Endodermal cell (in vitro differentiated cells): ENCODE results near the gene MALRD1. TPM values are rescaled to one million over a fixed set of nuclear protein-coding genes. Genes with fewer than 3 reads are reported as not detected.

Source experiments
- DNase-seq: peaks from one replicate; pipeline ENCODE4 v3.0.0-alpha.2; 2017
- H3K27ac ChIP-seq: 2 replicates; pipeline ENCODE4 v1.5.1; 2013; ENCODE audit warnings: mild to moderate bottlenecking, low read depth, low read length, moderate library complexity
- H3K27me3 ChIP-seq: 2 replicates; pipeline ENCODE4 v1.6.1; 2013; ENCODE audit warnings: mild to moderate bottlenecking, low read length, moderate library complexity; ENCODE audit not compliant: insufficient read depth, control insufficient read depth, poor library complexity, severe bottlenecking
- H3K36me3 ChIP-seq: 2 replicates; pipeline ENCODE4 v1.7.0; 2013; ENCODE audit warnings: mild to moderate bottlenecking, low read length, moderate library complexity; ENCODE audit not compliant: control insufficient read depth, insufficient read depth
- H3K4me1 ChIP-seq: one replicate; pipeline ENCODE4 v1.7.0; 2013; ENCODE audit warnings: low read length; ENCODE audit not compliant: control insufficient read depth, insufficient read depth
- H3K4me3 ChIP-seq: 2 replicates; pipeline ENCODE4 v1.5.1; 2013; ENCODE audit warnings: mild to moderate bottlenecking, low read length, moderate library complexity
- H3K9ac ChIP-seq: 2 replicates; pipeline ENCODE4 v1.6.1; 2013; ENCODE audit warnings: mild to moderate bottlenecking, low read length, moderate library complexity; ENCODE audit not compliant: poor library complexity, severe bottlenecking; ENCODE audit errors: extremely low read depth
- H3K9me3 ChIP-seq: 2 replicates; pipeline ENCODE4 v1.6.1; 2013; ENCODE audit warnings: mild to moderate bottlenecking, low read length, moderate library complexity; ENCODE audit not compliant: control insufficient read depth
- H3K27ac Mint-ChIP-seq: 2 replicates; pipeline ENCODE4 v1.8.0; 2020; ENCODE audit warnings: mixed read lengths
- H3K27me3 Mint-ChIP-seq: 2 replicates; pipeline ENCODE4 v1.8.0; 2021; ENCODE audit warnings: mild to moderate bottlenecking, mixed read lengths; ENCODE audit not compliant: insufficient read depth
- H3K36me3 Mint-ChIP-seq: 2 replicates; pipeline ENCODE4 v1.8.0; 2020; ENCODE audit warnings: low read depth, mixed read lengths
- H3K4me1 Mint-ChIP-seq: 2 replicates; pipeline ENCODE4 v1.8.0; 2020; ENCODE audit warnings: mixed read lengths
- H3K4me3 Mint-ChIP-seq: 2 replicates; pipeline ENCODE4 v1.8.0; 2020; ENCODE audit warnings: mild to moderate bottlenecking, moderate library complexity, mixed read lengths
- H3K9me3 Mint-ChIP-seq: 2 replicates; pipeline ENCODE4 v1.8.0; 2020; ENCODE audit warnings: mild to moderate bottlenecking, mixed read lengths
- CTCF ChIP-seq: fragments of 200-600 bp; sonication (generic); conservative IDR thresholded peaks from 2 replicates; pipeline ENCODE4 v1.5.0; 2021; ENCODE audit warnings: antibody characterized with exemption, mild to moderate bottlenecking
- WGBS, 2 experiments: methylation state at CpG; one replicate each; pipeline versions ENCODE4 v1.1.5 to v1.1.7; 2013; ENCODE audit warnings: missing lambda C conversion rate in 2 of 2, mixed read lengths in 1 of 2; ENCODE audit not compliant: insufficient coverage in 1 of 2, insufficient read length in 1 of 2; 5-methylcytosine and 5-hydroxymethylcytosine counted together
- total RNA-seq, 2 donors: library from RNA; stranded (reverse); fragmentation: NEBNext Ultra II Directional in 1 of 2; extraction: Animal tissue kit (Norgen Biotek cat#: 25700) in 1 of 2; gene quantifications; 2 replicates in 1 of 2; 3 replicates in 1 of 2; pipeline ENCODE4 v1.2.1, GENCODE V29; 2021

MALRD1 gene
- total RNA-seq, 2 donors from 2014 or later: 0.64 to 1.5 TPM

- no peak for DNase-seq
- no peak overlapping the region for H3K27ac ChIP-seq
- no peak overlapping the region for H3K4me3 Mint-ChIP-seq
- H3K9ac ChIP-seq: no peak overlapping the region
- H3K36me3 Mint-ChIP-seq: no peaks in the 10 kb centered on the region
- no peaks in the 10 kb centered on the region for H3K36me3 ChIP-seq
- H3K4me1 Mint-ChIP-seq: no peaks in the 10 kb centered on the region
- WGBS, 2 experiments: 89 to 91% methylated on average over 1 to 2 of the region's 2 CpGs
- no peak for TF ChIP-seq CTCF
- no peak overlapping the region for H3K4me3 ChIP-seq
- H3K27me3 ChIP-seq: no peaks in the 10 kb centered on the region
- peaks cover 14% of the 10 kb centered on the region for H3K9me3 Mint-ChIP-seq
- no peaks in the 10 kb centered on the region for H3K27me3 Mint-ChIP-seq
- peaks cover 11% of the 10 kb centered on the region for H3K9me3 ChIP-seq
- H3K27ac Mint-ChIP-seq: no peak overlapping the region
- no peaks in the 10 kb centered on the region for H3K4me1 ChIP-seq
Observed at GRCh38 chr10:19449860-19450259, 401.3 kb downstream of the MALRD1 start.

- Histone ChIP-seq H3K9ac (no peak overlapping the region), H3K9me3 (peaks cover 6% of the 10 kb centered on the region), H3K4me1 (no peaks in the 10 kb centered on the region), H3K4me3 (no peak overlapping the region), H3K27me3 (no peaks in the 10 kb centered on the region), H3K27ac (no peak overlapping the region), H3K36me3 (no peaks in the 10 kb centered on the region)
- no peak overlapping the region for H3K4me3 Mint-ChIP-seq
- H3K36me3 Mint-ChIP-seq: no peaks in the 10 kb centered on the region
- H3K27me3 Mint-ChIP-seq: no peaks in the 10 kb centered on the region
- H3K27ac Mint-ChIP-seq: no peak overlapping the region
- peaks cover 2% of the 10 kb centered on the region for H3K9me3 Mint-ChIP-seq
- DNase-seq: no peak
- 67 to 91% methylated on average over 1 to 3 of the region's 3 CpGs for WGBS, 2 experiments
- H3K4me1 Mint-ChIP-seq: no peaks in the 10 kb centered on the region
- TF ChIP-seq CTCF: no peak
Observed at GRCh38 chr10:19451356-19451755, 402.8 kb downstream of the MALRD1 start.

- no peaks in the 10 kb centered on the region for H3K9me3 ChIP-seq
- no peaks in the 10 kb centered on the region for H3K27me3 ChIP-seq
- no peaks in the 10 kb centered on the region for H3K36me3 Mint-ChIP-seq
- H3K4me1 ChIP-seq: no peaks in the 10 kb centered on the region
- no peak for DNase-seq
- no peak overlapping the region for H3K9ac ChIP-seq
- H3K27ac Mint-ChIP-seq: no peak overlapping the region
- H3K27ac ChIP-seq: no peak overlapping the region
- no peak for TF ChIP-seq CTCF
- H3K9me3 Mint-ChIP-seq: no peaks in the 10 kb centered on the region
- WGBS, 2 experiments: 88% methylated on average over 2 of the region's 2 CpGs; no CpG with 5 or more reads in 1 of the 2 experiments
- H3K4me1 Mint-ChIP-seq: no peaks in the 10 kb centered on the region
- no peaks in the 10 kb centered on the region for H3K27me3 Mint-ChIP-seq
- H3K4me3 Mint-ChIP-seq: no peak overlapping the region
- no peak overlapping the region for H3K4me3 ChIP-seq
- H3K36me3 ChIP-seq: no peaks in the 10 kb centered on the region
Observed at GRCh38 chr10:19451937-19452336, 403.3 kb downstream of the MALRD1 start.
